ENCODE results near the gene ALK.

ALK gene

GRCh38 chr2:29448096-29448688 lies 473.2 kb downstream of the ALK start:
- no peak for DNase-seq (ENCODE audit: low read depth)

GRCh38 chr2:29447513-29447912 lies 473.9 kb downstream of the ALK start:
- DNase-seq (ENCODE audit: low read depth): no peak

- no peak for DNase-seq (ENCODE audit: low read depth)
Observed at GRCh38 chr2:29446847-29447246, 474.5 kb downstream of the ALK start.

- no peak for DNase-seq (ENCODE audit: low read depth)
Observed at GRCh38 chr2:29444150-29444549, 477.2 kb downstream of the ALK start.

- DNase-seq (ENCODE audit: low read depth): no peak
Observed at GRCh38 chr2:29443627-29444026, 477.8 kb downstream of the ALK start.

- DNase-seq (ENCODE audit: low read depth): no peak
Observed at GRCh38 chr2:29443151-29443550, 478.2 kb downstream of the ALK start.

GRCh38 chr2:29440921-29441623 lies 480.3 kb downstream of the ALK start:
- DNase-seq (ENCODE audit: low read depth): no peak

GRCh38 chr2:29433920-29434319 lies 487.5 kb downstream of the ALK start:
- no peak for DNase-seq (ENCODE audit: low read depth)

GRCh38 chr2:29433128-29433527 lies 488.3 kb downstream of the ALK start:
- DNase-seq (ENCODE audit: low read depth): no peak

GRCh38 chr2:29431485-29431884 lies 489.9 kb downstream of the ALK start:
- no peak for DNase-seq (ENCODE audit: low read depth)

GRCh38 chr2:29430382-29431112 lies 490.8 kb downstream of the ALK start:
- no peak for DNase-seq (ENCODE audit: low read depth)

- no peak for DNase-seq (ENCODE audit: low read depth)
Observed at GRCh38 chr2:29426354-29426753, 495.0 kb downstream of the ALK start.

GRCh38 chr2:29425866-29426265 lies 495.5 kb downstream of the ALK start:
- DNase-seq (ENCODE audit: low read depth): no peak

GRCh38 chr2:29423061-29423666 lies 498.2 kb downstream of the ALK start:
- no peak for DNase-seq (ENCODE audit: low read depth)

- no peak for DNase-seq (ENCODE audit: low read depth)
Observed at GRCh38 chr2:29420999-29421782, 500.2 kb downstream of the ALK start.

- DNase-seq (ENCODE audit: low read depth): no peak
Observed at GRCh38 chr2:29420464-29420863, 500.9 kb downstream of the ALK start.

- no peak for DNase-seq (ENCODE audit: low read depth)
Observed at GRCh38 chr2:29417630-29418029, 503.8 kb downstream of the ALK start.

- DNase-seq (ENCODE audit: low read depth): no peak
Observed at GRCh38 chr2:29412197-29412925, 509.0 kb downstream of the ALK start.

- DNase-seq (ENCODE audit: low read depth): no peak
Observed at GRCh38 chr2:29405707-29406106, 515.7 kb downstream of the ALK start.

- no peak for DNase-seq (ENCODE audit: low read depth)
Observed at GRCh38 chr2:29405266-29405665, 516.1 kb downstream of the ALK start.

- DNase-seq (ENCODE audit: low read depth): no peak
Observed at GRCh38 chr2:29401994-29402393, 519.4 kb downstream of the ALK start.
